Measurements from ENCODE around the gene ZNHIT1.

Gene ZNHIT1

GRCh38 chr7:101179117-101179516 is 38.8 kb upstream of the ZNHIT1 start:
- no peak for DNase-seq (ENCODE audit: low read depth)
- no peak for TF ChIP-seq CTCF (conservative IDR thresholded peaks at IDR 0.05; ENCODE audit: low read depth, low read length)
- no peak overlapping the region for H3K4me3 ChIP-seq (ENCODE audit: low read depth, low read length)

GRCh38 chr7:101179713-101180112 is 38.3 kb upstream of the ZNHIT1 start:
- DNase-seq (ENCODE audit: low read depth): no peak
- no peak overlapping the region for H3K4me3 ChIP-seq (ENCODE audit: low read depth, low read length)
- TF ChIP-seq CTCF (conservative IDR thresholded peaks at IDR 0.05; ENCODE audit: low read depth, low read length): no peak

- H3K4me3 ChIP-seq (ENCODE audit: low read depth, low read length): no peak within 1 kb of the TSS
- no peak for DNase-seq (ENCODE audit: low read depth)
- TF ChIP-seq CTCF (conservative IDR thresholded peaks at IDR 0.05; ENCODE audit: low read depth, low read length): no peak
Observed at GRCh38 chr7:101180130-101180755, 37.7 kb upstream of the ZNHIT1 start, which contains the start of gene NAT16. Gene NAT16, minus strand, starts transcription at chr7:101180293. Its CDS starts 5,486 bp downstream, at chr7:101174807.

- no peak overlapping the region for H3K4me3 ChIP-seq (ENCODE audit: low read depth, low read length)
- no peak for DNase-seq (ENCODE audit: low read depth)
- no peak for TF ChIP-seq CTCF (conservative IDR thresholded peaks at IDR 0.05; ENCODE audit: low read depth, low read length)
Observed at GRCh38 chr7:101185258-101185839, 32.6 kb upstream of the ZNHIT1 start.

- TF ChIP-seq CTCF (conservative IDR thresholded peaks at IDR 0.05; ENCODE audit: low read depth, low read length): no peak
- no peak for DNase-seq (ENCODE audit: low read depth)
- H3K4me3 ChIP-seq (ENCODE audit: low read depth, low read length): no peak overlapping the region
Observed at GRCh38 chr7:101186194-101186593, 31.8 kb upstream of the ZNHIT1 start.

GRCh38 chr7:101186844-101187428 is 31.0 kb upstream of the ZNHIT1 start:
- DNase-seq (ENCODE audit: low read depth): no peak
- H3K4me3 ChIP-seq (ENCODE audit: low read depth, low read length): no peak overlapping the region
- TF ChIP-seq CTCF (conservative IDR thresholded peaks at IDR 0.05; ENCODE audit: low read depth, low read length): no peak

All from choroid plexus epithelial cell (primary cell).